Kidney capillary endothelial cell (primary cell): ENCODE measurements around the gene OSER1.

Source experiments
- DNase-seq: peaks from one replicate; pipeline ENCODE4 v3.0.0-alpha.2; 2018; ENCODE audit warnings: low spot score

OSER1 gene

GRCh38 chr20:44224637-44225036 is 14.1 kb upstream of the OSER1 start:
- no peak for DNase-seq

- DNase-seq: no peak
Observed at GRCh38 chr20:44223721-44224120, 13.2 kb upstream of the OSER1 start.

GRCh38 chr20:44222633-44223368 is 12.2 kb upstream of the OSER1 start:
- no peak for DNase-seq

GRCh38 chr20:44222027-44222426 is 11.5 kb upstream of the OSER1 start:
- no peak for DNase-seq

GRCh38 chr20:44221368-44221954 is 10.9 kb upstream of the OSER1 start:
- DNase-seq: no peak

- DNase-seq: no peak
Observed at GRCh38 chr20:44219791-44220190, 9.2 kb upstream of the OSER1 start.

GRCh38 chr20:44219170-44219730 is 8.7 kb upstream of the OSER1 start:
- no peak for DNase-seq

- no peak for DNase-seq
Observed at GRCh38 chr20:44218446-44218845, 7.9 kb upstream of the OSER1 start.

GRCh38 chr20:44217342-44218092 is 6.9 kb upstream of the OSER1 start:
- DNase-seq: peak; percentile 58

GRCh38 chr20:44215125-44215524 is 4.6 kb upstream of the OSER1 start:
- peak; percentile 57 for DNase-seq

- DNase-seq: no peak
Observed at GRCh38 chr20:44212792-44213191, 2.2 kb upstream of the OSER1 start.

- no peak for DNase-seq
Observed at GRCh38 chr20:44211177-44212039, 837 bp upstream of the OSER1 start.

GRCh38 chr20:44209686-44210405 is 725 bp downstream of the OSER1 start:
- DNase-seq: peak; percentile 26

GRCh38 chr20:44208770-44209169 is 1.8 kb downstream of the OSER1 start:
- no peak for DNase-seq

GRCh38 chr20:44208165-44208564 is 2.4 kb downstream of the OSER1 start:
- DNase-seq: no peak

- DNase-seq: no peak
Observed at GRCh38 chr20:44207126-44207723, 3.3 kb downstream of the OSER1 start.

- DNase-seq: no peak
Observed at GRCh38 chr20:44206132-44206531, 4.4 kb downstream of the OSER1 start.

- DNase-seq: no peak
Observed at GRCh38 chr20:44204832-44205215, 5.7 kb downstream of the OSER1 start.

- DNase-seq: peak; percentile 93
Observed at GRCh38 chr20:44204156-44204831, 6.3 kb downstream of the OSER1 start.

GRCh38 chr20:44203161-44203560 is 7.4 kb downstream of the OSER1 start:
- no peak for DNase-seq
